GM18861 (cell line): ENCODE results near the gene LYRM7.

Source experiments
- ATAC-seq: cut with Tn5 transposase; IDR thresholded peaks from one replicate; pipeline ENCODE4 v1.9.1; 2021; ENCODE audit not compliant: unreplicated experiment

LYRM7 gene

GRCh38 chr5:131254741-131255140 is 84.0 kb downstream of the LYRM7 start:
- ATAC-seq = no peak
